NCI-H2029 (cell line): Measurements from ENCODE around the gene STT3A.
"Not testable (repeated sequence)": the region's sequence is repeated elsewhere in the genome, so short reads cannot be mapped to it uniquely, and the experiment has no call there.

Experiments
- DNase-seq: peaks from one replicate; lab custom pipeline; 2025; lab: John Stamatoyannopoulos, UW

STT3A gene

GRCh38 chr11:125592305-125593113, at the start of gene STT3A:
Gene STT3A (plus strand): TSS chr11:125592852. CDS start chr11:125595916, 3,064 bp downstream.
- peak; percentile 99 for DNase-seq

GRCh38 chr11:125550780-125551179, 41.9 kb upstream of the STT3A start:
- no peak for DNase-seq

GRCh38 chr11:125551835-125552342, 40.8 kb upstream of the STT3A start:
- no peak for DNase-seq

GRCh38 chr11:125552927-125553326, 39.7 kb upstream of the STT3A start:
- DNase-seq = no peak

GRCh38 chr11:125553357-125553756, 39.3 kb upstream of the STT3A start:
- no peak for DNase-seq

GRCh38 chr11:125554038-125554437, 38.6 kb upstream of the STT3A start:
- no peak for DNase-seq

- DNase-seq = no peak
Observed at GRCh38 chr11:125559888-125560287, 32.8 kb upstream of the STT3A start.

GRCh38 chr11:125561924-125562323, 30.7 kb upstream of the STT3A start:
- DNase-seq = no peak

- no peak for DNase-seq
Observed at GRCh38 chr11:125562430-125562829, 30.2 kb upstream of the STT3A start.

GRCh38 chr11:125564357-125564756, 28.3 kb upstream of the STT3A start:
- peak; percentile 6 for DNase-seq

GRCh38 chr11:125566235-125566634, 26.4 kb upstream of the STT3A start:
- DNase-seq = no peak

GRCh38 chr11:125568970-125569914, 23.4 kb upstream of the STT3A start, which contains the start of gene EI24:
Gene EI24 (plus strand): TSS chr11:125569477. CDS start chr11:125572528, 3,051 bp downstream.
- DNase-seq = peak; percentile 85

- DNase-seq = no peak
Observed at GRCh38 chr11:125569915-125570621, 22.6 kb upstream of the STT3A start.

- DNase-seq = no peak
Observed at GRCh38 chr11:125570952-125571351, 21.7 kb upstream of the STT3A start.

GRCh38 chr11:125572916-125573315, 19.7 kb upstream of the STT3A start:
- no peak for DNase-seq

- DNase-seq = not testable (repeated sequence)
Observed at GRCh38 chr11:125577181-125577580, 15.5 kb upstream of the STT3A start.

- no peak for DNase-seq
Observed at GRCh38 chr11:125578783-125579182, 13.9 kb upstream of the STT3A start.

GRCh38 chr11:125579811-125580210, 12.8 kb upstream of the STT3A start:
- no peak for DNase-seq

GRCh38 chr11:125583496-125583895, 9.2 kb upstream of the STT3A start:
- DNase-seq = no peak

- DNase-seq = no peak
Observed at GRCh38 chr11:125585487-125585886, 7.2 kb upstream of the STT3A start.

- no peak for DNase-seq
Observed at GRCh38 chr11:125586623-125587022, 6.0 kb upstream of the STT3A start.

GRCh38 chr11:125587480-125587879, 5.2 kb upstream of the STT3A start:
- DNase-seq = no peak
